SW480 (cell line): Measurements from ENCODE around the gene EPHB2.
A peak's percentile ranks its signal among the peaks of the same experiment; 100 is the strongest.

ENCODE experiments used
- DNase-seq: peaks from one replicate; pipeline ENCODE4 v3.0.0-alpha.2; 2016; ENCODE audit warnings: low spot score

EPHB2 gene

DNA sequence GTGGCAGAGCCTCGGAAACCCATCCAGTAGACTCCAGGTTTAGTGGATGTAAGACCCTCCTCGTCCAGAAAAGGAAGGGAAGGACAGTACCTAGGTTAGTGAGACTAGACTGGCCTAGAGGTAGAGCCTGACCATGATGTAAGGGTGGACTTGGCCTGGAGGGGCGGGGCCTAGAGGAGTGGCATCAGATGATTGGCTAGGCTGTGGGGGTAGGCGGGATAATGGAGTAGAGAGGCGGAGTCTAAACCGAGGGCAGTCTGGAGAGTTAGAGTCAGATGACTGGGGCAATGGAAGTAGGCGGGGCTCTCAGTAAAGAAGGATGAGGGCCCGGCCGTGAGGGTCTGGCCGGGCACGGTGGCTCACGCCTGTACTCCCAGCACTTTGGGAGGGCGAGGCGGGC is 70.1 kb downstream of the EPHB2 start:
- peak; percentile 40 for DNase-seq

DNA sequence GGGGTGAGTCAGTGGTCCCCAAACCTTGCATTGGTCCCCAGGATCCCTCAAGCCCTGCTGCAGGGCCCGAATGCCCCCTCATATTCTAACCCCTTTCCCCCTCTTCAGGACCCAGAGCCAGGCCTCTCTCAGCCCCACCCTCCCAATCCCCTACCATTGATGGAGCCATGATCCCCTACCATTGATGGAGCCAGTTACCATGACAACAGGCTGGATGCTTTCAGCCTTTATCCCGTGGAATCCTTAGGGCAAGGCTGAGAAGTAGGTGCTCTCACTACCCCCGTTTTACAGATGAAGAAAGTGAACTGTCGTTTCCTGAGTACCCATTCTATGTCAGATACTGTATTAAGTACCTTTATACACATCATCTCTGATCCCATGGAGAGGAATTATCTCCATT is 70.8 kb downstream of the EPHB2 start:
- DNase-seq = no peak

DNA sequence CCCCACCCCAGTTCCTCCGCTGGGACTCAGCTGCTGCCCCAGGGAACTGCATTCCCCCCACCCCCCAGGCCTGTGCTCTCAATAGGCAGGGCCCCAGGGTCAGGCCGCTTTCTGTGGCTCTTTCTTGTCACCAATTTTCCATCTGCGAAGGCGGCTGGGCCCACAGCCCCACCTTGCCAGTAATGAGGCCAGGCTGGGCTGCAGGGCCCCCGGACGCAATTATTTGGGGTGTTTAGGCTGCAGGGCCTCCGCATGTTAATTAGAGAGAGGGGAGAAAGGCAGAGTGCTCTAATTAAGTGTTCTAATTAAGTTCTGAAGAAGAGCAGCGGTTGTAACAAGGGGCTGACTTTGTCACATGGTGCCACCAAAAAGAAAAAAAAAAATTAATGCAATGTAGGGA is 71.8 kb downstream of the EPHB2 start:
- no peak for DNase-seq

DNA sequence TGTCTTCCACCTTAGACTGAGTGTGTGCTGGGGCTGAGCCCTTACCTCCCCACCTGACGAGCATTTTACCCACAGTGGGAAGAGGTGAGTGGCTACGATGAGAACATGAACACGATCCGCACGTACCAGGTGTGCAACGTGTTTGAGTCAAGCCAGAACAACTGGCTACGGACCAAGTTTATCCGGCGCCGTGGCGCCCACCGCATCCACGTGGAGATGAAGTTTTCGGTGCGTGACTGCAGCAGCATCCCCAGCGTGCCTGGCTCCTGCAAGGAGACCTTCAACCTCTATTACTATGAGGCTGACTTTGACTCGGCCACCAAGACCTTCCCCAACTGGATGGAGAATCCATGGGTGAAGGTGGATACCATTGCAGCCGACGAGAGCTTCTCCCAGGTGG is 73.7 kb downstream of the EPHB2 start:
- no peak for DNase-seq

DNA sequence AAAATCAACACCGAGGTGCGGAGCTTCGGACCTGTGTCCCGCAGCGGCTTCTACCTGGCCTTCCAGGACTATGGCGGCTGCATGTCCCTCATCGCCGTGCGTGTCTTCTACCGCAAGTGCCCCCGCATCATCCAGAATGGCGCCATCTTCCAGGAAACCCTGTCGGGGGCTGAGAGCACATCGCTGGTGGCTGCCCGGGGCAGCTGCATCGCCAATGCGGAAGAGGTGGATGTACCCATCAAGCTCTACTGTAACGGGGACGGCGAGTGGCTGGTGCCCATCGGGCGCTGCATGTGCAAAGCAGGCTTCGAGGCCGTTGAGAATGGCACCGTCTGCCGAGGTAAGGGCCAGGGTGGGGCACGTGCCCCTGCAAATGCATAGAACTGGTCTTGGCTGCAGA is 74.1 kb downstream of the EPHB2 start:
- no peak for DNase-seq

DNA sequence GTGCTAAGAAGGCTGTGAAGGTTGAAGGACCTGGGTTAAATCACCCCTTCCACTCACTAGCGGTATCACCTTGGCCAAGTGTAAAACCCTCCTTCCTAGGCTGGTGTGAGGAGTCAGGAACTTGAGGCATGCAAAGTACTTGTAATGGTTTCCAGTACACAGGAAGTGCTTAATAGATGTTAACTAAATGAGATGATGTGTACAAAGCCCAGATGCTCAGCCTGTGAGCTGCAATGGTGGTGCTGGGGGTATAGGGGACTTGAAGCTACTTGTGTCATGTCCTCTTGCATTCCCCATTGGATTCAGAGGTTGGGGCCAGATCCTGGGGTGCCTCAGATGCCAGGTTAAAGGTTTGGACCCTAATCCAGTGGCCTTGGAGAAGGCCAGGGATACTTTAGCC is 75.5 kb downstream of the EPHB2 start:
- DNase-seq = no peak

DNA sequence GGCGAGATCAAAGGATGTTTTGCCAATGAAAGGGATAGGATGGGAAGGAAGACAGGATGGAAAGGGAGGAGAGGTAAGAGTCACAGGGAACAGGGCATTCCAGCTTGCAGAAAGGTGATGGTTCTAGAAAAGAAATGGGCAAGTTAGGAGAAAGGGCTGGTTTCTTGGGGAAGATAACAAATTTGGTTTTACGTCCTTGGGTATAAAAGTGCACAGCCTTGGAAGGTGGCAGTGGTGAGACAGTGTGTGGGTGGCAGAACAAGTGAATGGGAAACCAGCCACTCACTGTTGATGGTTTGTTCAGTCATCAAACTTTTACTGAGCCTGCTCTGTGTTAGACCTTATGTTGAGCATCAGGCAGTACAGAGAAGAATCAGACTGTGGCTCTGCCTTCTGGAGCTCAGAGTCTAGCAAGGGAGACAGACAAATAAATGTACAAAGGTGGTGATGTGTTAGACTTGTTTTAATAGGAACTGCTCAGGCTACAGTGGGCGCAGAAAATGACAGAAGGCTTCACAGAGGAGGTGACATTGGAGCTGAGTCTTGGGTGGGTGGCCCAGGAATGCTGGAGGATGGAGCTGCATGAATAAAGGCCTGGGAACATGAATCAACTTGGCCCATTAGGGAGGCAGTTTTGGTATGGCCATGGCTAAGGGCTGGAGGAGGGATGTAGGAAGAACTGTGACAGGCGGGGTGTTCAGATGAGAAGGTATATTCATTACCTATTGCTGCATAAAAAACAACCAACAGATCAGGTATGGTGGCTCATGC is 76.3 kb downstream of the EPHB2 start:
- no peak for DNase-seq

DNA sequence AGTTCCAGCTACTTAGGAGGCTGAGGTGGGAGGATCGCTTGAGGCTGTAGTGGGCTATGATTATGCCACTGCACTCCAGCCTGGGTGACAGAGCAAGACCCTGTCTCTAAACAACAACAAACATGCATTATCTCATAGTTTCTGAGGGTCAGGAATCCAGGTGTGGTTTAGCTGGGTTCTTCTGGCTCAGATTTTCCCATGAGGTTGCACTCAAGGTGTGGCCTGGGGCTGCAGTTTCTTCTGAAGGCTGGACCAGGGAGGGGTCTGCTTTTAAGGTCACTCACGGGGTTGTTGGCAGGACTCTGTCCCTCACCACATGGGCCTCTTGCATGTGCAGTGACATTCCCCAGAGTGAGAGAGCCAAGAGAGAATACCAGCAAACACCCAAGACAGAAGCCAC is 77.0 kb downstream of the EPHB2 start:
- no peak for DNase-seq

DNA sequence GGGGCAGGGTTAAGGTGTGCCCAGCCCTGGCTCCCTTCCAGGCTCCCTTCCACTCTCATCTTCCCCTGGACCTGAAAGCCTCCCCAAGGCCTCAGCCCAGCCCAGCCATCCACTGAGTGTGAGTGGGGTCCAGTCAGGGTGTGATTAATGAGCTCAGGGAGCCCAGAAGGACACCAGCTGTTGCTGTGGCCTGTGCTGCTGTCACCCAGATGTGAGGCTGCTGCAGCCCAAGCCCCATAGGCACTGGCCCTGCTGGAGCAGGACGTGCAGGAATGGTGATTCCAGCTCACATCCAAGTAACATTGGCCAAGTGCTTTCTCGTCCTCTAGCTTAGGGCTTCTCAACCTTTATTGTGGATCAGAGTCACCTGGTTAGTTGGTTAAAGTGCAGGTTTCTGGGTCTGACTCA is 77.6 kb downstream of the EPHB2 start:
- no peak for DNase-seq

DNA sequence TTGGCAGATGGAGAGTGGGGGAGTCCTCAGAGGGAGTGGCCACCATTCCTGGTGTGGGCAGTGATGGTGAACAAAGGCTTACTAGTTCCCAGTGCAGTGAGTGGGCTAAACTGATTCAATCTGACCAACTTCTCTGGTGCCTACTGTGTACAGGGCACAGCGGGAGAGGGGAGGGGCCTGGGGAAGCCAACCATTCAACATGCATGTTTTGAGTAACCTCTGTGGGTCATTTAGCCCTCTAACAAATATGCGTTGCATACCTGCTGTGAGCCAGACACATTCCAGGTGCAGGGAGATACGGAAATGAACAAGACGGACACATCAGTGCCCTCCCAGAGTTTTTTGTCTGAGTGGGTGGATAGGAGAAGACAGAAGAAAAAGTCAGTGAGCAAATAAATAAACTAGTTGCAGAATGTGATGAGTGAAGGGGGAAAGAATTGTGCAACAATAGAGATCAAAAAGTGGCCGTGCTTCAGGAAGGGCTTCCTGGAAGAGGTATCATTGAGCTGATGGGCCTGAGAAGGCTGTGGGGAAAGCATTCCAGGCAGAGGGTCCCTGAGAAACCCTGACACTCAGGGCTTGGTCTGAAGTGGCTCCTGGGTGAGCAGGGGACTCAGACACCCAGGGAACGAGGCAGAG is 78.8 kb downstream of the EPHB2 start:
- peak; percentile 29 for DNase-seq

DNA sequence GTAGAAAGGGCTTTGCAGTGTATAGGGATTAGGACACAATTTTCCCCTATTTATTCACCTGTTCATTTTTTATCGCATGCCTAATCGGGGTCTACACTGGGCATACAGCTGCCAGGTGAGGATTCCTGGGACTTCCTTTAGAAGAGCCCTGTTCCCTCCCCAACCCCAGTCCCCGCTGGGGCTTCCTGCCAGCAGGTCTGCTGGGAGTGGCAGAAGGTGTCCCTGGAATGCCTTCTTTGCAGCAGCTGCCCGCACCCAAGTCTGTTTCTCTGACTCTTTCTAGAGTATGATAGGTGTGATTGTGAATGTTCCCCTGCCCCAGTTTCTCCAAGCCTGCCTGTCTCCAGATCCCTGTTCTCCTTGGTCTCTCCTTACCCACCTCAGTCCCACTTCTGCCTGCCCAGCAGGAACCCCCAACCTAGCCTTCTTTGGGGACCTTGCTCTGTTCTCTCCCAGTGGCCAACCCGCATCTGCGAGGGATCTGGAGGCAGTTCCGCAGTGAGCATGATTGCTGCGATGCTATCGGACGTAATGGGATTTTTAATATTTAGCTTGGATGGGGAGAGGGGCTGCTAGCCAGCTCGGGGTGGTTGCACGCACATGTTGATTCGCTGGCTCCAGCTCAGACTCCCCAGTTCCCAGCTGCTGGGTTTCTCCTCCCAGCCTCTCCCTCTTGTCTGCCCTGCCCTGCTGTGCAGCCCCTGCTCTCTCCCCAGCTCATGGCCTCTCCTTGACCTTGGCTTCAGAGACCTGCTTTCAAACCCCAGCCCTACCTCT is 79.8 kb downstream of the EPHB2 start:
- DNase-seq = peak; percentile 21

DNA sequence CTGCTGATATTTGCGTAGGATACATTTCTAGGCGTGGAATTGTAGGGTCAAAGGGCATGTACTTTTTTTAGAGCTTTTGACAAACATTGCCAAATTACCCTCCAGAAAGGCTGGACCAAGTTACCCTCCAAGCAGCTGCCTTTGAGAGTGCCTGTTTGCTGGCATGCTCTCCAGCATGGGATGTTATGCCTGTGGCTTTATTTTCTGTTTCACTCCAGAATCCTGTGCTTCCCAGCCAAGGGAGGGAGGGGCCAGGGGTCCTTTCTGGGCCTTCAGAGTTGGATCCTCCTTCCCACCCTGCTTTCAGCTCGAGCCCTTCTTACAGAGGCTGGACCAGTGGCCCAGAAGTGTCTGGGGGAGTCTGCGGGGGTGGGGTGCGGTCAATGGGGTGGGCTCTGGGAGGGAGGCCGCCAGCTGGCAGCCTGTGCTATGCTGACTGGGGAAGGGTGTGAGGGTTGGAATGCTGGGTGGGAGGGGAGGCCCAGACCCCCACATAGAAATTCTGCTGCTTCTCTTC is 81.2 kb downstream of the EPHB2 start:
- DNase-seq = no peak

DNA sequence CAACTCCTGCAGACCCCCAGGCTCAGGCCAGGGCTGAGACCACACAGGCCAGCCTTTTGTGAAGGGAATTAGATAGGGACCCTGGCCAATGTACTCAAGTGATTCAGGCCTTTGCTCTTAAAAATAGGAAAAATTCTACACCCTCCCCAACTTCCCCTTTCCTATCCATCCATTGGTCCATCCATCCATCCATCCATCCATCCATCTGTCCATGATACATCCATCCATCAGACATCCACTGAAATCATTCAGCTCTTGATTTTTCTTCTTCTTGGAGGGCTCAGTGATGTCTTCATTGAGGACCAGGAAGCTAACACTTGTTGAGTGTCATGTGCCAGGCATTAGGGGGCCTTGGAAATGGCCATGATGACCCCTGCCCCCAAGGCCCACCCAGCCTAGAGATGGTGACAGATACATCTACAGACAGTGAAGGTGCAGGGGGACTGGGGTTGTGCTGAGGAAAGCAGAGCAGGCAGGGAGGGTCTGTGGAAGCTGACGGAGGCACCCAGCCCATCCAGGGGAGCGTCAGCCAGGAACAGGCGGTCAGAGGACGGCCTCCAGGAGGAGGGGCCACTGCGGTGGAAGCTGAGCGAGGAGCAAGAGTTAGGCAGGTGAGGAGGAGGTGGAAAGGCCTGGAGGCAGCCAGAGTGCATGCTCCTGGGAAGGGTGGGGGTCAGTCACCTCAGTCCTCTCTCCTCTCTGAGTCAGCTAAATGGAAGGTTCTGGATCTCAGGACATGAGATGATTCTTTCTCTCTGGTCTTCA is 81.9 kb downstream of the EPHB2 start:
- DNase-seq = no peak

DNA sequence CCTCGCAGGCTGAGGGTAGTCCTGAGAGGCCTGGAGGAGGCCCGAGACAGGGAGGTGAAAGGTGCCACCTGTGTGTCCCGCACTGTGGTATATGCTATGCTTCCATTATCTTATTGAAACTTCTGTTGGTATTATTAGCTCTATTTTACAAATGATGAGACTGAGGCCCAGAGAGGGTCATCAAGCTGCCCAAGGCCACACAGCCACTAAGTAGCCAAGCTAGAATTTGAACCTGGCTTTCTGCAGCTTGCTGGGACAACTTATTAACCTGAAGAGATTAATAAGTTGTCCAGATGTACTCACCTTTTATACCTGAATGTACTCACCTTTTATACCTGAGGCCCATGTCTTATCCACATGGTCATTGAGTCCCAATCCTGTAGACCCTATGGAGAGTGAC is 83.0 kb downstream of the EPHB2 start:
- no peak for DNase-seq

DNA sequence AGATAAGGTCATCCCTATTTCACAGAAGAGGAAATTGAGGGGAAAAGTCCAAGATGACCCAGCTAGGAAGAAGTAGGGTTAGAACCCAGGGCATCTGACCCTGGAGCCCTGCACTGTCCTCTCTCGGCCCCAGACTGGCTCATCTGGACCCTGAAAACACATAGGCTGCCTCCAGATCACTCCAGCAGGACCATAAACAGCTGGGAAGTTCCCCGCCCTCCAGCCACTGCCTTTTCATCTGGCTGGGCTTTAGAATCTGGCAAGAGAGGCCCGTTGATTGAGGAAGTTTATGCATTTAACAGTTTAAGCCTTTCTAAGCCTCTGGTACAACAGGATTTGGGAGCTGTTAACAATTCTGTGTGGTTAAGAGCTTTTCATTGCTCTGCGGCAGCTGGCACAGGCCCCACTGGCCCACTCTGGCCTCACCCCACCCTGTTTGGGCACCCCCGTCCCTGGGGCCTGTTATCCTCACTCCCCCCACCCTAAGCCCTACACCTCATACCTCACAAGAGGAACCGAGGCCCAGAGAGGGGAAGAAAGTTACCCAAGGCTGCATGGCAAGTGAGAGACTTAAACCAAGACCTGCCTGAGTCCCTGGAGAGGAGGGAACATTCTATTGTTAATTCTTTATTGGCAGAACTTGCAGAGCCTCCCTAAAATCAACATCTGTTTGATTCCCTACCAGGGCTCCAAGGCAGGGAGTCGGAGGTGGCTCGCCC is 84.2 kb downstream of the EPHB2 start:
- DNase-seq = no peak

DNA sequence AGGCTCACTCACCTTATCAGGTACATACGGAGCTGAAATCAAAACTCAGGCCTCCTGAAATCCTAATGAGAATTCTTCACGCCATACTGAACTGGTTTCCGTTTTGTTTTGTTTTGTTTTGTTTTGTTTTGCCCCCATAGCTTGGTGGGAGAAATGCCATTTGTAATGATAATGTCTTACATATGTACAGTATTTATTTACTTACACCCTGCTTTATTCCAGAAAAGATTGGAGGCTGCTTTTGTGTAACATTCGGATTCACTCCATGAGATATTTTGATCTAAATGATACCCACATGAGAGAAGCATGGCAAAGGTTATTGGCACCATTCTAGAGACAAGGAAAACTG is 84.7 kb downstream of the EPHB2 start:
- DNase-seq = no peak

DNA sequence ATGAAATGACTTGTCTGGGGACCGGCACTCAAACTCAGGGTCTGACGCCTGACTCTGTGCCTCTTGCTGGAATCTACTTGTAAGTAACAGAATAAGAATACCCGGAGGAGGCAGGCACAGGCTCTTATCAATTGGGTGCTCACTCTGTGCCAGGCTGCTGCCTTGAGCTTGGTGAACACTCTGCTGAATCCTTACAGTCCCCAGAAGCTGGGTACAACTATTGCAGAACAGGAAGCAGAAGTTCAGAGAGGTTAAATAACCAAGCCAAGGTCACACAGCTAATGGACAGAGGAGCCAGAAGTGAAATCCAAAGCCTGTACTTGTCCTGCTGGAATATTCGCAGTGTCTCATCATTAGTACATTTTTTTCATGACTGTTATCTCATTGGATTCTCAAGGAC is 86.0 kb downstream of the EPHB2 start:
- DNase-seq = no peak

DNA sequence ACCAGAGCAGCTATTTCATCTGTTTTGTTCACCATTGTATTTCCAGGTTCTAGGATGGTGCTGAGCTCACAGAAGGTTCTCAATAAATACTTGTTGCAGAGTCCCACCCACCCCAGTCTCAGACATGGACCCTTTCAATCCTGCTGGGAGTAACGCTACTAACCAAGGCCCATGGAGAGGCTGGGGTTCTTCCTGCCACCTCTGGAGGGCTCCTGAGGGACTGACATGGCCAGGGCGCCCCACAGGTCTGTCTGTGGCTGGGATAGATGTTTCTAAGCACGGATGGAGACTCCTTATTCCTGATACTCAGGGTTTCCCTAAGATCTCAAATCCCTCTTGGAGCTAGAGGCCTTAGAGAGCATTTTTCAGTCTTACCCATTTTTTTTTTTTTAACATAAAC is 87.4 kb downstream of the EPHB2 start:
- DNase-seq = no peak

DNA sequence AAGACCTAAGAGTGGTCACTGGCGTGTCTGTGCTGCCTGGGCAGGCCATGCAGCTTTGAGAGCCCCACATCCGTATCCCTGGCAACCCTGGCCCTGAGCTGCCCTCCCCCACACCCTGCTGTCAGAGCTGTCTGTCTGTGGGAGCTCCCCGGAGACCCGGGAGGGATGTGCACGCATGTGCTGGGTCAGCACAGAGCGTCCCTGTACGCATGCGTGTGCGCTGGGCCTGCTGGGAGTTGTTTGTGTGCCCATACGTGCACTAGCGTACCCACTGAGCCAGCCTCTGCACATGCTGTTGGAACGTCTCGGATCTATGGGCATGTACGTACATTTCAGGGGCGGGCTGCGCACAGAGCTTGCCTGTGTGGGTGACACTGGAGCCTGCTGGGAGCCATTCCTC is 89.3 kb downstream of the EPHB2 start:
- no peak for DNase-seq

DNA sequence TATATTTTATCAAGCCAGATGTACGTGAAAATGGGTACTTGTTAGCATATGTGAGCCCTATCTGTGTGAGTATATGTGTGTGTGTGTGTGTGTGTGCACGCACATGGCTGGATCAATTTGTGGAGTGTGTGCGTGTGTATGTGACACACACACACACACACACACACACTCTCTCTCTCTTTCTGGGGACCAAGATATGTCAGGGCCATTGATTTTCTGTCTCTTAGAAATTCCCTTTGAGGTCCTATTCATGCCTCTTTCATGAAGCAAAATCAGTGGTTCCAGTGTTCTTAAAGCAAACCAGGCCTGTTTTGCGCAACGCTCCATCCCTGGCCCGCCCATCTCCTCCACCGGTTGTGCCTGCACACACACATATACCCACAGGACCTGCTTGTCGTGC is 90.0 kb downstream of the EPHB2 start:
- DNase-seq = no peak

DNA sequence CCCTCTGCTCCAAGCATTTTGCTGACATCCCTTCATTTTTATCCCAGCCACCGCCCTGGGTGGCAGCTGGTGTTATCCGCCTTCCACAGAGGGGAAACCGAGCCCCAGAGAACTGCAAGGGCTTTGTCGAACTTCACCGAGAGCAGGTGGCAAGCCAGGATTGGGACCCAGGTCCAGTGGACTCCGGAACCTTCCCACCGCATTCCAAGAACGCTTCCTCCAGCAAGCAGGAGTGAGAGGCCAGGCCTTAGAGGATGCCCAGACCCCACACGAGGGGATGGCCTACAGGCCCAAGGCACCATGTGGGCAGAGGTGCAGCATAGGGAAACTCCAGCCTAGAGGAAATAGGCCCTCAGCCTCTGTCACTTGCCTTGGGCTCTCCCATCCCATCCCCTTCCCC is 90.7 kb downstream of the EPHB2 start:
- no peak for DNase-seq

DNA sequence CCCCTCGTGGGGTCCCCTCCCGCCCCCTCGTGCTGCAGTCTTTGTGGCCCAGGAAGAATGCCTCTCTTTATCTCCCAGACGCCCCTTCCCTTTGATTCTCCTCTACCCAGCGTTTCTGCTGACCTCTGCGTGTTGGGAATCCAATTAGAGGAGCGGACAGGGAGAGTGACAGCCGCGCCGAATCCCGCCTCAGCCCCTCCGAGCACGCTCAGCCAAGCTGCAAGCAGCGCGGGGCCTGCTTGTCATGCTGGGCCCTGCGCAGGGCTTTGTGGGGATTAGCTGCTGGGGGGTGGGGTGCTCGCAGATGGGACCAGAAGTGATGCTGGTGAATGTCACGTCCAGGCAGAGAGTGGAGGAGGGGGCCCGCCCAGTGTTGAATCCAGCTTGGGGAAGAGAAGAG is 91.1 kb downstream of the EPHB2 start:
- DNase-seq = no peak
